ENCODE data around the gene PUSL1.
A peak's percentile ranks its signal among the peaks of the same experiment; 100 is the strongest.

PUSL1 gene

DNA sequence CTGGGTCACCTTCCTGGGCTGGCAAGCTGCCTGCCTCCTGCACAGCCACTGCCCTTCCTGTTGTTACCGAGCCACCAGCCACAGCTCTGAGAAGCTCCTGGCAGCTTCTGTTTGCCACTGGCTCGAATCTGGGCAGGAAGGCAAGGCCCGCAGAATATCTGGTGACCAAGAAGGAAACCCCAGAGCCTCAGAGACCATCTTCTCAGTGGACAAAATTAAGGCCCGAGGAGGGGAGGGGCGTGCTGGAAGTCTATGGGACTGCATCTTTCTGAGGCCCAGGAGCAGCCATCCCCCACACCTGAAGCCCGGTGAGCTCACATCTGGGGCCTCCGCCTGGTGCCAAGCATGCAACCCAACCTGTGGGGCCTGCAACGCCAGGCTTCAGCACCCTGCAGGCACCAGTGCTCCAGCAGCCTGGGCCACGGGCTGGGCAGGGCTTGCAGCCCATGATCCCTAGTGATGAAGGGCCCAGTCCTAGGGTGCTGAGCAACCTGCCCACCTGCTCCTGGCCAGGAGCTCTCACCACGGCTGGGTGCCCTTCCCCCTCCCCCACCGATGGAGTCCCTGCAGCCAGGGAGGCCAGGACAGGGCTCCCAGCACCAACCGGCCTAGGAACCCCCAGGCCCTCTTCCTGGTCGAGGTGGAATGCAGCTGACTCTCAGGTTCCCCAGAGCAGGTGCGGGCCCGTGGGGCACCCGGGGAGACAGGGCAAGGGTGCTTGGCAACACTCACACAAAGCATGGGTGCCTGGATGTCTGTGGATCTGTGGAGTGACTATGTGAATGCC lies 17.1 kb downstream of the PUSL1 start:
- H3K4me3 ChIP-seq (ENCODE audit: low read depth, low read length) = peak overlapping the region; percentile 95
- DNase-seq (ENCODE audit: low read depth) = no peak
- TF ChIP-seq, protein P1, sequence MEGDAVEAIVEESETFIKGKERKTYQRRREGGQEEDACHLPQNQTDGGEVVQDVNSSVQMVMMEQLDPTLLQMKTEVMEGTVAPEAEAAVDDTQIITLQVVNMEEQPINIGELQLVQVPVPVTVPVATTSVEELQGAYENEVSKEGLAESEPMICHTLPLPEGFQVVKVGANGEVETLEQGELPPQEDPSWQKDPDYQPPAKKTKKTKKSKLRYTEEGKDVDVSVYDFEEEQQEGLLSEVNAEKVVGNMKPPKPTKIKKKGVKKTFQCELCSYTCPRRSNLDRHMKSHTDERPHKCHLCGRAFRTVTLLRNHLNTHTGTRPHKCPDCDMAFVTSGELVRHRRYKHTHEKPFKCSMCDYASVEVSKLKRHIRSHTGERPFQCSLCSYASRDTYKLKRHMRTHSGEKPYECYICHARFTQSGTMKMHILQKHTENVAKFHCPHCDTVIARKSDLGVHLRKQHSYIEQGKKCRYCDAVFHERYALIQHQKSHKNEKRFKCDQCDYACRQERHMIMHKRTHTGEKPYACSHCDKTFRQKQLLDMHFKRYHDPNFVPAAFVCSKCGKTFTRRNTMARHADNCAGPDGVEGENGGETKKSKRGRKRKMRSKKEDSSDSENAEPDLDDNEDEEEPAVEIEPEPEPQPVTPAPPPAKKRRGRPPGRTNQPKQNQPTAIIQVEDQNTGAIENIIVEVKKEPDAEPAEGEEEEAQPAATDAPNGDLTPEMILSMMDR (IDR thresholded peaks at IDR 0.05; ENCODE audit: control insufficient read depth, extremely low read depth, insufficient read depth) = no peak

DNA sequence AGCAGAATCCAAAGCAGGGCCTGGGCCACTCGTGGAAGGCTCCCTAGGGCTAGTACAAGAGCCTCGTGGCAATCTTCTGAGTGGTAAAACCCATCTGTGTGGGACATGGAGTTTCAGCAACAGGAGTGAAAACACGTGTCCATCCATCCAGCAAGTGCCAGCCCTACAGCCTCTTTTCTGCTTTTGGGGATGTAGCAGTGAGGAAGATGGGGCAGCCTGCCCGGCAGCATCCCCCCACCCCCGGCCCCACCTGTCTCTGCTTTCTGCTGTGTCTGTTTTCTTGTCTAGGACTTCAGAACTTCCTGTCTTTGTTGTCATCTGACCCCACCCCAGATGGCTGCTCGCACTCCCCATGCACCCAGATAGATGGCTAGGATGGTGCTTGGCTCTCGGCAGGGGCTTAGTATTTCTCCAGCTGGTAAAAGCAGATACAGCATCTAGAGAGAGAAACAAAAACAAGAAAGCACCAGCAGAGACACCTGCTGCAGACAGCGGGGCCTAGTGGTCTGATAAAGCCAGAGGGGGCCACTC lies 17.7 kb downstream of the PUSL1 start:
- TF ChIP-seq, protein P1 (IDR thresholded peaks at IDR 0.05; ENCODE audit: control insufficient read depth, extremely low read depth, insufficient read depth) = no peak
- DNase-seq (ENCODE audit: low read depth) = no peak
- peak overlapping the region; percentile 95 for H3K4me3 ChIP-seq (ENCODE audit: low read depth, low read length)

DNA sequence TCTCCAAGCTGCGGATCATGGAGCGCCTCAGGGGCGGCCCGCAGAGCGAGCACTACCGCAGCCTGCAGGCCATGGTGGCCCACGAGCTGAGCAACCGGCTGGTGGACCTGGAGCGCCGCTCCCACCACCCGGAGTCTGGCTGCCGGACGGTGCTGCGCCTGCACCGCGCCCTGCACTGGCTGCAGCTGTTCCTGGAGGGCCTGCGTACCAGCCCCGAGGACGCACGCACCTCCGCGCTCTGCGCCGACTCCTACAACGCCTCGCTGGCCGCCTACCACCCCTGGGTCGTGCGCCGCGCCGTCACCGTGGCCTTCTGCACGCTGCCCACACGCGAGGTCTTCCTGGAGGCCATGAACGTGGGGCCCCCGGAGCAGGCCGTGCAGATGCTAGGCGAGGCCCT lies 18.9 kb downstream of the PUSL1 start:
- TF ChIP-seq, protein P1 (IDR thresholded peaks at IDR 0.05; ENCODE audit: control insufficient read depth, extremely low read depth, insufficient read depth) = no peak
- H3K4me3 ChIP-seq (ENCODE audit: low read depth, low read length) = no peak overlapping the region
- no peak for DNase-seq (ENCODE audit: low read depth)

DNA sequence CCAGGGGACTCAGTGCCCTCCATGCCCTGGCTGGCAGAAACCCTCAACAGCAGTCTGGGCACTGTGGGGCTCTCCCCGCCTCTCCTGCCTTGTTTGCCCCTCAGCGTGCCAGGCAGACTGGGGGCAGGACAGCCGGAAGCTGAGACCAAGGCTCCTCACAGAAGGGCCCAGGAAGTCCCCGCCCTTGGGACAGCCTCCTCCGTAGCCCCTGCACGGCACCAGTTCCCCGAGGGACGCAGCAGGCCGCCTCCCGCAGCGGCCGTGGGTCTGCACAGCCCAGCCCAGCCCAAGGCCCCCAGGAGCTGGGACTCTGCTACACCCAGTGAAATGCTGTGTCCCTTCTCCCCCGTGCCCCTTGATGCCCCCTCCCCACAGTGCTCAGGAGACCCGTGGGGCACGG lies 19.9 kb downstream of the PUSL1 start:
- DNase-seq (ENCODE audit: low read depth) = no peak
- TF ChIP-seq, protein P1 (IDR thresholded peaks at IDR 0.05; ENCODE audit: control insufficient read depth, extremely low read depth, insufficient read depth) = no peak
- no peak overlapping the region for H3K4me3 ChIP-seq (ENCODE audit: low read depth, low read length)

DNA sequence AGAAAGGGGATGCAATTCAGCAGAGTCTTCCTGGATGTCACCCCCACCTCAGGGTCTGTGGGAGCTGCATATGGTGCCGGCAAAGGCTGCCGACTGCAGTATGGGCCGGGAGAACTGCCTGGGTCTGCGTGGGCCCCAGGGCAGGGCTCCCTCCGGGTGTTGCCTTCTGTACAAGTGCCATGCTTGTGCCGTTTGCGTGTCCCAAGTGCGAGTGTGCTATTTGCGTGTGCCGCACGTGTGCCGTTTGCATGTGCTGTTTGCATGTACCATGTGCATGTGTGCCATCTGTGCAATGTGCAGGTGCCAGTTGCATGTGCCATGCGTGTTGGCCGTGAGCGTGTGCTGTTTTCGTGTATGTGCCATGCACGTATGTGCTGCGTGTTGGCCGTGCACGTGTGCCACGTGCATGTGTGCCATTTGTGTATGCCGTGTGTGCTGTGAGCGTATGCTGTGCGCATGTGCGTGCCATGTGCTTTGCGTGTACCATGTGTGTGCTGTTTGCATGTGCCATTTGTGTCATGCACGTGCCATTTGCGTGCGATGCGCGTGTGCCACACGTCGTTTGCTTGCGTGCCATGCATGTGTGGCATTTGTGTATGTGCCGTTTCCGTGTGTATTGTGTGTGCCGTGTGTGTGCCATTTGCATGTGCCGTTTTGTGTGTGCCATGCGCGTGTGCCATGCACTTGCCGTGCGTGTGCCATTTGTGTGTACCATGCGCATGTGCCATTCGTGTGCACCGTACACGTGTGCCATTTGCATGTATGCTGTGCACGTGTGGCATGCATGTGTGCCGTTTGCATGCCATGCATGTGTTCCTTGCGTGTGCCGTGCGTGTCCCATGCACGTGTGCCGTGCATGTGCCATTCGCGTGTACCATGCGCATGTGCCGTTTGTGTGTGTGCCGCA lies 21.2 kb downstream of the PUSL1 start:
- no peak for DNase-seq (ENCODE audit: low read depth)
- TF ChIP-seq, protein P1 (IDR thresholded peaks at IDR 0.05; ENCODE audit: control insufficient read depth, extremely low read depth, insufficient read depth) = no peak
- H3K4me3 ChIP-seq (ENCODE audit: low read depth, low read length) = no peak overlapping the region

DNA sequence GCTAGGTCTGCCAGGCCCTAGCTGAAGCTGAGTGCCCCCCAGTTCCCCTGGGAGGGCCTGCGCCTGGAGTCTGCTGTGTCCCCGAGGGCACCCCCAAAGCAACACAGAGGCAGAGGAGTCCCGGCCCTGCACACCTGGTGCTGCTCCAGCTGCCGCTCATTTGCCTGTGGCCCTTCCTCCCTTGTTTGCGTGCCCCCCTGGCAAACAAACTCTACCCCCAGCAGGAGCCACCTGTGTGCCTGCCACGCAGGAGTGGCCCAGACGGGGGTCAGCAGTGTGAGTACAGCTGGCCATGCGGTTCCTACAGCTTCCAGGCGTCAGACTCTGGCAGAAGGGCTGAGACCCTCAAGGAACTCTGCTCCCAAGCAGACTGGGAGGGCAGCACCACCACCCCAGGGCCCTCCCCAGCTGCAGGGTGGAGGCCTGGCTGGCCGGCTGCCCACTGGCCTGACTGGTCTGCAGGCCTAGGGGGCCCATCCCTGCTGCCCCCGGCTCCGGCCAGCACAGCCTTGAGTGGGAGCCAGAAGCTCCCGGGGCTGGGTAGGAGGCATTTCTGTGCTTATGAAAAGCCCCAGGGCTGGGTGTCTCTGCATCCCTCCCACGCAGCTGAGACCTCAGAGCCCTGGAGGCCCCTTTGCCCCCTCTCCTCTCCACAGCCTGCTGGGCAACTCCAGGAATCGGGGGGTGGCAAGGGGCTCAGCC lies 22.1 kb downstream of the PUSL1 start:
- DNase-seq (ENCODE audit: low read depth) = no peak
- TF ChIP-seq, protein P1 (IDR thresholded peaks at IDR 0.05; ENCODE audit: control insufficient read depth, extremely low read depth, insufficient read depth) = no peak
- no peak overlapping the region for H3K4me3 ChIP-seq (ENCODE audit: low read depth, low read length)

Data from LNCaP clone FGC (cell line).